UCSD-AML1 (cell line): ENCODE results near the gene SIAH2.

ENCODE experiments used
- DNase-seq: peaks from one replicate; lab custom pipeline; 2025; ENCODE audit not compliant: unreplicated experiment; lab: John Stamatoyannopoulos, UW

SIAH2 gene

GRCh38 chr3:150749255-150749654, 13.7 kb downstream of the SIAH2 start:
- no peak for DNase-seq

DNA sequence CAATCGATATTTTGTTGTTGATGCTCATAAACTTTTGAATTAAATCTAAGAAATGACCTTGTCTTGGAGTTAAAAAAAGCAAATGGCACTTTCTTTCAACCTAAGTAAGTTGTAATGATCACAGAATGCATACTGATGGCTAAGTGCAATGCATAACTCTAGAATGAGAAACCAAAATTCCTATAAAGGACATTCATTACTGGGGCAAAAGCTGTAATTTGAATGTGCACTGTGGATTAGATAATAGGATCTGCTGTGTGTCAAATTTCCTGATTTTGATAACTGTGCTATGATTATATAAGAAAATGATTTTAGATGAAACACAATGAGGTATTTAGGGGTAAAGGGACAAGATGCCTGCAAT, 14.3 kb downstream of the SIAH2 start:
- no peak for DNase-seq

DNA sequence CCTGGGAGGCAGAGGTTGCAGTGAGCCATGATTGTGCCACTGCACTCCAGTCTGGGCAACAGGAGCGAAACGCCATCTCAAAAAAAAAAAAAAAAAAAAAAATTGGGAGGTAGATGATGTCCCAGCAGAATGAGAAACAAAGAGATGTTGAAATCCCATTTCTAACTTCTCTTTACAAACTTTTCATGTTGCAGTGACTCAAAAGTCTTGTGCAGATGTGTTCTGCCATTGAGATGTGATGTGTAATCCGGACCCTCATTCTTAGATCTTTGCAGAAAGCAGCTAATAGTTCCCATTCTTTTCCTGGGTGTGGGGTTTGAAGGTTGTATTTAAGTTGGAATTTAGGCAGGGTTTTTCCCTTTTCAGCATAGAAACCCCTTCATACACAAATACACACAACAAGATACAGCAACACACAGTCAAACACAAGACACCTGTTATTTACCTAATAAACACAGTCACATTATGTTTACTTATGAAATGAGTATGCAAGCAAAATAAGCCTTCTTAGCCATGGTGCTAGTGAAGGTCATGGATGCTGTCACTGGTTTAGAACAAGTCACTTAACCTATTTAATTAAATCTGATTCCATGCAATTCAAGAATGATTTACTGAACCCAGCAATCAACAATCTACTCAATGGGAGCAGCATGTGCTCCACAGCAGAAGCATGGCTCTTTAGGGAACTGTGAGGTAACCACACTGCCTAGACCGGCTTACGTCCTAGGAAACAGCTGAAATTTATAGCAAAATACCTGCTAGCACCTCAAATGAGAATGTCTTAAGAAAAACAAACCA, 14.9 kb downstream of the SIAH2 start:
- no peak for DNase-seq

- no peak for DNase-seq
Observed at GRCh38 chr3:150746791-150747590, 16.0 kb downstream of the SIAH2 start.

DNA sequence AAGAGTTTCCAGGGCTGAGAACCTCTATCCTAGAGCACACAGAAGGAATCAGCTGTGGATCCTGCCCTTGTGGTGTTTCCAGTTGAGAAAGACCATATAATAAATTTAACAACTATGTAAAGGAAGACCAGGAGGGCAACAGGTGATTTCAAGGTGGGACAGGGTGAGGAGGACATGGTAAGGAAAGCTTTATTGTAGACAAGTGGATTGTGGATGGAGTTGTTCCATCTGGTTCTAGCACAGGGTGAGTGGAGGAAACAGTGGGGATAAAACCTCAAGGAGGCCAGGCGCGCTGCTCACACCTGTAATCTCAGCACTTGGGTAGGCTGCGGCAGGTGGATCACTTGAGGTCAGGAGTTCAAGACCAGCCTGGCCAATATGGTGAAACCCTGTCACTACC, 17.1 kb downstream of the SIAH2 start:
- DNase-seq: no peak

GRCh38 chr3:150744919-150745211, 18.1 kb downstream of the SIAH2 start:
- DNase-seq: no peak

DNA sequence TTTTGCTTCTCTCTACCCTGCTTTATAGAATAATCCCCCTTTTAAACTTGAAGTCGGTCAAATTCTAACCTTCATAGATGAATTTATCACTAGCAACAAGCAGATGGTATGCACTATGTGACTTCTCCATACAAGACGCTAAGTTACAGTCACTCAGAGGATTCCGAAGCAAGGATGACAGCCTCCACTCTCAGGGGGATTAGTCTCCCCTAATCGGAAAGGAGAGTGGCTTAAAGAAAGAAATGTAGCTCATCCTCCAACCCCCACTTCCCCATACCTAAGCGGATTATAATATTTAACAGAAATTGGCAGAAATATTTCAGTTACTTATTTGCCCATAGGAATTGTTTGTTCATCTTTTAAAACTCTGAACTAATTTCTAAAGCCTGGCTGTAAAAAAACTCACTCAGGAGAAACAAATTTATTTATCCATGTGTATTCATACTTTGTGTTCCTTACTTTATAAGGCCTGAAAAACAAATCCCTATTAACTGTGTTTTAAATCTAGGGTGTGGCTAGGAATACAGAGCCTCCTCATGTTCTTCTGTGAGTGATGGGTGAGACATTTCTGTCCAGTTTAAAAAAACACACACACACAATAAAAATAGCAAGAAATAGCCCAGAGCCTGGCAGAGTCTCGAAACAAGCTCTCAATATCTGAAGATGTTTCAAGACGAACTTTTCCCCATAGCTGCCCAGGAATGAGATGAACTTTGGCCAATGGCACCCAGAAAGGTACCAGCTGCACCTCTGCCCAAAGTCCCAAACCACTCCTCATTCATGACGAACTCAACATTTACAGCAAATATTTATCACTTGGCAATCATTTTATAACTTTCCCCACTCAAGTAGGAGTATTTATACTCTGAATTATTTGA, 18.7 kb downstream of the SIAH2 start:
- no peak for DNase-seq

DNA sequence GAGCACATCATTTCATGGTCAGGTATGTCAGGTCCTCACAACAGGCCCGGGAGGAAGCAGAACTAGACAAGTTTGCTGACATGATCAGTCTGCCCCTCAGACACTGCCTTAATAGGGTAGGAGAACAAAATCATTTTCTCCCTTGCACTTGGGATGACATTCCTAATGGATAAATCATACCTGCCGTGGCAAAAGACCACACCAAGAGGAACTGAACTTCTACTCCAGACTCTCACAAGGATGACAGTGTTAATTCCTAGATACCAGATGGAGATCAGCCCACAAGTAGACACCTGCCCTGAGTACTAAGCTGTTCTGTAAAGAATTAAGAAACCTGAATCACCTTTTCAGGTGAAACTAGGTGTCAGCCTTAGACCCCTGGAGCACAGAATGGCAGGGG, 19.5 kb downstream of the SIAH2 start:
- no peak for DNase-seq

- DNase-seq: no peak
Observed at GRCh38 chr3:150742679-150743078, 20.3 kb downstream of the SIAH2 start.

- DNase-seq: no peak
Observed at GRCh38 chr3:150742141-150742523, 20.8 kb downstream of the SIAH2 start.

- DNase-seq: no peak
Observed at GRCh38 chr3:150741497-150742140, 21.4 kb downstream of the SIAH2 start.

- DNase-seq: no peak
Observed at GRCh38 chr3:150740733-150741496, 22.1 kb downstream of the SIAH2 start.

- DNase-seq: no peak
Observed at GRCh38 chr3:150739877-150740645, 22.9 kb downstream of the SIAH2 start.

GRCh38 chr3:150739200-150739863, 23.6 kb downstream of the SIAH2 start:
- no peak for DNase-seq

GRCh38 chr3:150738688-150739087, 24.3 kb downstream of the SIAH2 start:
- no peak for DNase-seq

GRCh38 chr3:150737874-150738679, 24.9 kb downstream of the SIAH2 start:
- DNase-seq: no peak

- no peak for DNase-seq
Observed at GRCh38 chr3:150736903-150737832, 25.8 kb downstream of the SIAH2 start.
